HepG2 (cell line): ENCODE data around the gene SLC25A45. TPM values are rescaled to one million over a fixed set of nuclear protein-coding genes. Genes with fewer than 3 reads are reported as not detected.

Source experiments
- AKAP8 ChIP-seq: sonication (generic); formaldehyde crosslinking; IDR thresholded peaks from 2 replicates; pipeline ENCODE4 v1.5.1; 2020; ENCODE audit warnings: mild to moderate bottlenecking, missing genetic modification reagents
- ARHGAP35 ChIP-seq: sonication (generic); formaldehyde crosslinking; IDR thresholded peaks from 2 replicates; pipeline ENCODE4 v1.9.0; 2022; ENCODE audit warnings: mild to moderate bottlenecking, inconsistent platforms, moderate library complexity, missing genetic modification reagents, borderline replicate concordance
- BRF2 ChIP-seq: sonication (generic); formaldehyde crosslinking; IDR thresholded peaks from 2 replicates; pipeline ENCODE4 v1.8.1; 2022; ENCODE audit warnings: mild to moderate bottlenecking, missing genetic modification reagents
- FOXJ3 ChIP-seq: sonication (generic); formaldehyde crosslinking; IDR thresholded peaks from 2 replicates; pipeline ENCODE4 v1.4.0; 2020; ENCODE audit warnings: missing genetic modification reagents, mild to moderate bottlenecking, borderline replicate concordance
- GATA4 ChIP-seq: sonication (generic); IDR thresholded peaks from 2 replicates; pipeline ENCODE4 v1.6.1; 2016; ENCODE audit warnings: antibody characterized with exemption, low read depth, borderline replicate concordance
- SMAD1 ChIP-seq: sonication (generic); formaldehyde crosslinking; IDR thresholded peaks from 2 replicates; pipeline ENCODE4 v1.4.0; 2020; ENCODE audit warnings: missing genetic modification reagents, low read depth, mild to moderate bottlenecking, borderline replicate concordance
- TBP ChIP-seq: sonication (generic); formaldehyde crosslinking; IDR thresholded peaks from 2 replicates; pipeline ENCODE4 v1.5.0; 2020; ENCODE audit warnings: missing genetic modification reagents
- ZBTB14 ChIP-seq: sonication (generic); formaldehyde crosslinking; IDR thresholded peaks from 2 replicates; pipeline ENCODE4 v1.4.0; 2020; ENCODE audit warnings: missing genetic modification reagents
- ZNF142 ChIP-seq: sonication (generic); formaldehyde crosslinking; IDR thresholded peaks from 2 replicates; pipeline ENCODE4 v1.4.0; 2020; ENCODE audit warnings: missing genetic modification reagents
- ZNF451 ChIP-seq: sonication (generic); formaldehyde crosslinking; IDR thresholded peaks from 2 replicates; pipeline ENCODE4 v1.5.0; 2020; ENCODE audit warnings: mild to moderate bottlenecking, missing genetic modification reagents
- ZNF737 ChIP-seq: sonication (generic); formaldehyde crosslinking; IDR thresholded peaks from 2 replicates; pipeline ENCODE4 v1.5.0; 2020; ENCODE audit warnings: missing genetic modification reagents, mild to moderate bottlenecking, borderline replicate concordance
- polyA plus RNA-seq, 8 experiments: library from polyadenylated mRNA; depleted of rRNA in 3 of 8; stranded (reverse) in 7 of 8; unstranded in 1 of 8; fragments of >200 nt; fragmentation: Illumina TruSeq in 4 of 8; extraction: Trizol in 4 of 8; gene quantifications; 2 replicates each; pipeline versions ENCODE4 v1.2.1 to v1.2.3, GENCODE V29; 2011 to 2016; ENCODE audit warnings: low read depth in 4 of 8, missing spikeins in 1 of 8, mixed read lengths in 1 of 8; ENCODE audit not compliant: insufficient read depth in 1 of 8
- total RNA-seq, 5 experiments: library from RNA; depleted of rRNA; stranded (reverse); fragments of >200 nt; fragmentation: Illumina TruSeq; extraction: Trizol; gene quantifications; 2 replicates each; pipeline ENCODE4 v1.2.3, GENCODE V29; 2016; ENCODE audit warnings: low read depth in 1 of 5
- TF ChIP-seq, protein P1 (sequence below): sonication (generic); formaldehyde crosslinking; IDR thresholded peaks from 2 replicates; pipeline ENCODE4 v1.4.0; 2020; ENCODE audit warnings: missing genetic modification reagents, low read depth, mild to moderate bottlenecking, borderline replicate concordance
- TF ChIP-seq, protein P2 (sequence below): sonication (generic); formaldehyde crosslinking; IDR thresholded peaks from 2 replicates; pipeline ENCODE4 v1.9.0; 2021; ENCODE audit warnings: mild to moderate bottlenecking, missing genetic modification reagents

SLC25A45 gene
- total and polyA plus RNA-seq, 2 of the 13 experiments (the other 11 are each of a cell fraction or from before 2014, with no cell fraction given): 1.2 to 3.4 TPM

DNA sequence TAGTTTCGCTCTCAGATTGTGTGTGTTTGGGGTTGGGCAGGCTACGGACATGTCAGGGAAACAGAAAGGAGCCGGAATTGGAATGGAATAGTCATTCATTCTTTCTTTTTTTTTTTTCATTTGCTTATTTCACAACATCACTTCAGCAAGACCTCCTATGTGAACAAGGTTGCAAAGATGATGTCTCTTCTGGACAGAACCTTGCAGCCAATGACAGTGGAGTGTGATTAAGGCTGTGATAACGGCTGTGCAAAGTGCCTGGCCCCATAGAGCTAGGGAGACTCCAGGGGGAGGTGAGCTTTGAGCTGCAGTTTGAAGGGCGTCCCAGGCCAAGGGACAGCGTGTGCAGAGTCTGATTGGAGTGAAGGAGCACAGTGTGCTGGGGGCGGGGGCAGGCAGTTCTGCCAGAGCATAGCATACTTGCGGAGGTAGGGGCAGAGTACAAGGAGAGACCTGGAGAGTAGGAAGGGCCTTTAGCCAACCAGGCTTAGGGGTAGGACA, 24.5 kb downstream of the SLC25A45 start (continued):
- TF ChIP-seq, protein P1, sequence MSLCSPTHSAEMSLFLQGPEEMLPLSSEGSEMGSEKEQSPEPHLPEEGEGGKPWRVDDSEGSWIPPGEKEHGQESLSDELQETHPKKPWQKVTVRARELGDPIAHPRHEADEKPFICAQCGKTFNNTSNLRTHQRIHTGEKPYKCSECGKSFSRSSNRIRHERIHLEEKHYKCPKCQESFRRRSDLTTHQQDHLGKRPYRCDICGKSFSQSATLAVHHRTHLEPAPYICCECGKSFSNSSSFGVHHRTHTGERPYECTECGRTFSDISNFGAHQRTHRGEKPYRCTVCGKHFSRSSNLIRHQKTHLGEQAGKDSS (CRISPR knock-in tag): no peak; the same call in 1 of the 2 replicates
- TF ChIP-seq FOXJ3 (CRISPR knock-in tag): peak; percentile 66; the same call in 1 of the 2 replicates
- TF ChIP-seq AKAP8 (CRISPR knock-in tag): no peak; the same call in 1 of the 2 replicates
- TF ChIP-seq ZNF737 (CRISPR knock-in tag): no peak
- no peak for TF ChIP-seq ZNF451 (CRISPR knock-in tag)
- no peak for TF ChIP-seq ARHGAP35 (CRISPR knock-in tag)
- TF ChIP-seq, protein P2, sequence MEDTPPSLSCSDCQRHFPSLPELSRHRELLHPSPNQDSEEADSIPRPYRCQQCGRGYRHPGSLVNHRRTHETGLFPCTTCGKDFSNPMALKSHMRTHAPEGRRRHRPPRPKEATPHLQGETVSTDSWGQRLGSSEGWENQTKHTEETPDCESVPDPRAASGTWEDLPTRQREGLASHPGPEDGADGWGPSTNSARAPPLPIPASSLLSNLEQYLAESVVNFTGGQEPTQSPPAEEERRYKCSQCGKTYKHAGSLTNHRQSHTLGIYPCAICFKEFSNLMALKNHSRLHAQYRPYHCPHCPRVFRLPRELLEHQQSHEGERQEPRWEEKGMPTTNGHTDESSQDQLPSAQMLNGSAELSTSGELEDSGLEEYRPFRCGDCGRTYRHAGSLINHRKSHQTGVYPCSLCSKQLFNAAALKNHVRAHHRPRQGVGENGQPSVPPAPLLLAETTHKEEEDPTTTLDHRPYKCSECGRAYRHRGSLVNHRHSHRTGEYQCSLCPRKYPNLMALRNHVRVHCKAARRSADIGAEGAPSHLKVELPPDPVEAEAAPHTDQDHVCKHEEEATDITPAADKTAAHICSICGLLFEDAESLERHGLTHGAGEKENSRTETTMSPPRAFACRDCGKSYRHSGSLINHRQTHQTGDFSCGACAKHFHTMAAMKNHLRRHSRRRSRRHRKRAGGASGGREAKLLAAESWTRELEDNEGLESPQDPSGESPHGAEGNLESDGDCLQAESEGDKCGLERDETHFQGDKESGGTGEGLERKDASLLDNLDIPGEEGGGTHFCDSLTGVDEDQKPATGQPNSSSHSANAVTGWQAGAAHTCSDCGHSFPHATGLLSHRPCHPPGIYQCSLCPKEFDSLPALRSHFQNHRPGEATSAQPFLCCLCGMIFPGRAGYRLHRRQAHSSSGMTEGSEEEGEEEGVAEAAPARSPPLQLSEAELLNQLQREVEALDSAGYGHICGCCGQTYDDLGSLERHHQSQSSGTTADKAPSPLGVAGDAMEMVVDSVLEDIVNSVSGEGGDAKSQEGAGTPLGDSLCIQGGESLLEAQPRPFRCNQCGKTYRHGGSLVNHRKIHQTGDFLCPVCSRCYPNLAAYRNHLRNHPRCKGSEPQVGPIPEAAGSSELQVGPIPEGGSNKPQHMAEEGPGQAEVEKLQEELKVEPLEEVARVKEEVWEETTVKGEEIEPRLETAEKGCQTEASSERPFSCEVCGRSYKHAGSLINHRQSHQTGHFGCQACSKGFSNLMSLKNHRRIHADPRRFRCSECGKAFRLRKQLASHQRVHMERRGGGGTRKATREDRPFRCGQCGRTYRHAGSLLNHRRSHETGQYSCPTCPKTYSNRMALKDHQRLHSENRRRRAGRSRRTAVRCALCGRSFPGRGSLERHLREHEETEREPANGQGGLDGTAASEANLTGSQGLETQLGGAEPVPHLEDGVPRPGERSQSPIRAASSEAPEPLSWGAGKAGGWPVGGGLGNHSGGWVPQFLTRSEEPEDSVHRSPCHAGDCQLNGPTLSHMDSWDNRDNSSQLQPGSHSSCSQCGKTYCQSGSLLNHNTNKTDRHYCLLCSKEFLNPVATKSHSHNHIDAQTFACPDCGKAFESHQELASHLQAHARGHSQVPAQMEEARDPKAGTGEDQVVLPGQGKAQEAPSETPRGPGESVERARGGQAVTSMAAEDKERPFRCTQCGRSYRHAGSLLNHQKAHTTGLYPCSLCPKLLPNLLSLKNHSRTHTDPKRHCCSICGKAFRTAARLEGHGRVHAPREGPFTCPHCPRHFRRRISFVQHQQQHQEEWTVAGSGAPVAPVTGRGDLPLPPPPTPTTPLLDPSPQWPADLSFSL (CRISPR knock-in tag): no peak
- TF ChIP-seq GATA4: no peak
- TF ChIP-seq ZNF142: no peak
- TF ChIP-seq TBP (CRISPR knock-in tag): no peak
- TF ChIP-seq ZBTB14: peak; percentile 54; the same call in 1 of the 2 replicates
- no peak for TF ChIP-seq BRF2 (CRISPR knock-in tag)
- TF ChIP-seq SMAD1 (CRISPR knock-in tag): no peak
